Myocyte (in vitro differentiated cells): Measurements from ENCODE around the gene SLC52A3. TPM values are rescaled to one million over a fixed set of nuclear protein-coding genes. Genes with fewer than 3 reads are reported as not detected.
"Not testable (repeated sequence)": the region's sequence is repeated elsewhere in the genome, so short reads cannot be mapped to it uniquely, and the experiment has no call there.

Source experiments
- DNase-seq: peaks from one replicate; pipeline ENCODE4 v3.0.0-alpha.2; 2012; ENCODE audit warnings: low read depth
- polyA plus RNA-seq: library from polyadenylated mRNA; unstranded; fragments of >200 nt; gene quantifications from one replicate; pipeline ENCODE4 v1.2.1, GENCODE V29; 2012; ENCODE audit warnings: missing spikeins
- total RNA-seq: library from RNA; depleted of rRNA; stranded (reverse); fragments of >200 nt; gene quantifications from 2 replicates; pipeline ENCODE4 v1.2.3, GENCODE V29; 2014

SLC52A3 gene
- not detected in 2 replicates for total RNA-seq
- not detected for polyA plus RNA-seq

DNA sequence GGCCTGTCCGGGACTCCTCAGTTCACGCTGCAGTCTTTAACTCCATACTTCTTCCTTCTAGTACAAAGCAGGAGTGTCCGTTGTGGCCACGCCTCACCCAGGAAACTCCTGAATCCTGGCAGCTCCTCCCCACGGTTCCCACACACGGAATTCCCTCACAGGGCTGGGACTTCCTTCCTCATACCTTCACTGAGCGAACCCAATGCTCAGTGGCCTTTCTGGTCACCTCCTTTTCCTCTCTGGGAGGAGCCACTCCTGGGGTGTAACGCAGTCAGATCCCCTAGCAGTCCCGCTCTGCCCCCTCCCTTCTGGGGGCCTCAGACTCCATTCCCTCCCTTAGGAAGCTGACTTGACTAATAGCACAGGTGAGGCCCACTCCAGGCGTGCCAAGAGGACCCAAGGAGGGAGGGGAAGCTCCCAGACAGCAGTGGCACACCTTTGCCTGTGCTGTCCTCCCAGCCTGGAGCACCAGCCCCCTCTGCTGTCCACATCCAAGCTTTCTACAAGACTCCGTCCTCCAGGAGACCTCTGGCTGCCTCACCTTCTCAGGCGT lies at the start of gene SLC52A3:
Gene SLC52A3, minus strand, starts transcription at position 75 of the 553 bp plus-strand sequence. CDS start 2,726 bp downstream, outside the sequence.
- DNase-seq: no peak

DNA sequence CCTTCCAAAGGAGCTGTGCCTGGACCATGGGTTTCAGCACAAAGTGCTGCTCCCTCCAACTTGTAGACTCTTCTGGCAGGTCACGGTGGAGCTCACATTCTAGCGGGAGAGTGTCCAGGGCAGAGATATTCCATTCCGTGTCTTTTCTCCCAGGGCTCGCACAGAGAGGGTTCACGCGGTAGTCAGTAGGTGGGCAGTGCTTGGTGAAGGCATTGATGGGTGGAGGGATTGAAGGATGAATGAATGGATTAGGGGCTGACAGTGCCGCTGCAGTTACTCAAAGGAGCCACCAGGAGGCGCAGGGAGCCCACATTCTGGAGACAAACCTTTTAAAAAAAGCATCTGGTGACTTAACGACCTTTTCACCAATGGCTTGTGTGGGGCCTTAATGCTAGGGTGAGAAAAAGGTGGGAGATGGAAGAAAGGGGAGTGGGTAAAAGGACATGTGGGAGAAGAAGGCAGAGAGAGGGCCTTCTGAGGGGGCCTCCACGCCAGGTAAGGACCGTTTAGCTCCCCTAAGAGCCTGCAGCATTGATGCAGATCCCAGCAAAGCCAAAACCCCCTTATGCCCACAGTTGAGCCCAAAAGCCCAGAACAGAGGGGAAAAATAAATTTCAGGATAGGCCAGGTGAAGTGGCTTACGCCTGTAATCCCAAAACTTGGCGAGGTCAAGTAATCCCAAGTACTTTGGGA lies 47.8 kb upstream of the SLC52A3 start:
- peak; percentile 68 for DNase-seq

DNA sequence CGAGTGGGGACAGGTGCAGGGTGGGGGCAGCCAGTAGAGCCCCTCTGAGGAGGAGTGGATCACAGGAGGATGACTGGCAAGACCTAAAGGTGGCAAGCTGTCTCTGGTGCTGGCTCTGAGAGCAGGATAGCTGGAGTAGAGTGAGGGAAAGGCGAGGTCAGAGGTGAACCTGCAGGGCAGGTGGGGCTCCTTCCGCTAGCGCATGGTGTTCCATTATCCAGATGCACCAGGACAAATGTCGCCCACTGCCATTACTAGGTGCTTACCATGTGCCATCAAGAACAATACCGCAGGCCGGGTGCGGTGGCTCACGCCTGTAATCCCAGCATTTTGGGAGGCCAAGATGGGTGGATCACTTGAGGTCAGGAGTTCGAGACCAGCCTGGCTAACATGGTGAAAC lies 46.9 kb upstream of the SLC52A3 start:
- DNase-seq: no peak

DNA sequence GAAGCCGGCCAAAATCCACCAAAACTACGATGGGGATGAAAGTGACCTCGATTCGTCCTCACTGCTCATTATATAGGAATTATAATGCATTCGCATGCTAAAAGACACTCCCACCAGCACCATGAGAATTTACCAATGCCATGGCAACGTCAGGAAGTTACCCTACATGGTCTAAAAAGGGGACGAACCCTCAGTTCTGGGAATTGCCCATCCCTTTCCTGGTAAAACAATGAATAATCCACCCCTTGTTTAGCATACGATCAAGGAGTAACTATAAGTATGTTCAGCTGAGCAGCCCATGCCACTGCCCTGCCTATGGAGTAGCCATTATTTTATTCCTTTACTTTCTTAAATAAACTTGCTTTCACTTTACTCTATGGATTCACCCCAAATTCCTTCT lies 45.1 kb upstream of the SLC52A3 start:
- DNase-seq: no peak

GRCh38 chr20:812435-812814 lies 44.1 kb upstream of the SLC52A3 start:
- not testable (repeated sequence) for DNase-seq

DNA sequence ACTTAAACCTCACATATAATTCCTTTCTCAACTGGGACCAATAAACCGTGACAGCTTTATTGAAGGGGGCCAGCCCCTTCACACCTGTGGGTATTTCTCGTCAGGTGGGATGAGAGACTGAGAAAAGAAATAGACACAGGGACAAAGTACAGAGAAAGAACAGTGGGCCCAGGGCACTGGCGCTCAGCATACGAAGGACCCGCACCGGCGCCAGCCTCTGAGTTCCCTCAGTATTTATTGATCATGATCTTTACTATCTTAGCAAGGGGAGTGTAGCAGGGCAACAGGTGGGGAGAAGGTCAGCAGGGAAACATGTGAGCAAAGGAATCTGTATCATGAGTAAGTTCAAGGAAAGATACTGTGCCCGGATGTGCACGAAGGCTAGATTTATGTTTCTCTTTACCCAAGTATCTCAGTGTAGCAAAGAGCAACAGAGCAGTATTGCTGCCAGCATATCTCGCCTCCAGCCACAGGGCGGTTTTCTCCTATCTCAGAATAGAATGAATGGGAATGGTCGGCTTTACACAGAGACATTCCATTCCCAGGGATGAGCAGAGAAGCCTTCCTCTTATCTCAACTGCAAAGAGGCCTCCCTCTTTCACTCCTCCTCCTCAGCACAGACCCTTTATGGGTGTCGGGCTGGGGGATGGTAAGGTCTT lies 43.6 kb upstream of the SLC52A3 start:
- DNase-seq: not testable (repeated sequence)

DNA sequence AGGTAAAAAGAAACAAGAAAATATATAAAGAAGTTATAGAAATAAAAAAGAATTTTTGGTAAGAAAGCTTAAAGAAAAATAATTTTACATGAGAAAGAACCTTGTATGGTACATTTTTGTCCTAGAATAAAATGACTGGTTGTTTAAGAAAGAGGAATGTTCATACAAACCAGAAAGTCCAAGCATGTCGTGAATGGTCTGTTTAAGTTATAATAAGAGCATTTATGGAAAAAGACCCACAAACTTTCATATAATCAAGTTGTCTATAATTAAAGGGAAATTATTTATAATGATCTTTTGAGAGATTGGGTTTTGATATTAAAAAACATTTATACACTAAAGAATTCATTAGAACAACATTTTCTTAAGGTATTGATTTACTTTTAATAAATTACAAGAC lies 37.4 kb upstream of the SLC52A3 start:
- DNase-seq: no peak

- DNase-seq: no peak
Measured at GRCh38 chr20:801678-802077, 33.4 kb upstream of the SLC52A3 start.

GRCh38 chr20:800026-800425 lies 31.7 kb upstream of the SLC52A3 start:
- not testable (repeated sequence) for DNase-seq

GRCh38 chr20:798746-799145 lies 30.4 kb upstream of the SLC52A3 start:
- not testable (repeated sequence) for DNase-seq

DNA sequence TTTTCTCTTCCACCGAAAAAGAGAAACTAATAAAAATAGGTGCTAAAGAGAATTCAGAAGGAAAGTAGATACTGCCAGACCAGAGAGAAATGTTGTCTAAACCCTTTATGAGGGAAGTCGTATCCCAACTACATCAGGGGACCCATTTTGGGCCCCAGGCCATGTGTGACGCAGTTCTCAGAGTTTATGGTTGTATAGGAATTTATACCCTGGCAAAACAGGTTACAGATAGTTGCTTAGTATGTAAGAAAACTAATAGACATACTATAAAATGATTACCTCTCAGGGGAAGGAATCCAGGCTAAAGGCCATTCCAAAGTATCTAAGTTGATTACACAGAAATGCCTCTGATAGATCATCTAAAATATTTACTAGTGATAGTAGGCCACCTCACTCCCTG lies 28.6 kb upstream of the SLC52A3 start:
- DNase-seq: no peak

- DNase-seq: no peak
Measured at GRCh38 chr20:792248-792647, 23.9 kb upstream of the SLC52A3 start.

- no peak for DNase-seq
Measured at GRCh38 chr20:791056-791455, 22.8 kb upstream of the SLC52A3 start.

GRCh38 chr20:787825-788224 lies 19.5 kb upstream of the SLC52A3 start:
- no peak for DNase-seq

GRCh38 chr20:779771-780170 lies 11.5 kb upstream of the SLC52A3 start:
- no peak for DNase-seq

DNA sequence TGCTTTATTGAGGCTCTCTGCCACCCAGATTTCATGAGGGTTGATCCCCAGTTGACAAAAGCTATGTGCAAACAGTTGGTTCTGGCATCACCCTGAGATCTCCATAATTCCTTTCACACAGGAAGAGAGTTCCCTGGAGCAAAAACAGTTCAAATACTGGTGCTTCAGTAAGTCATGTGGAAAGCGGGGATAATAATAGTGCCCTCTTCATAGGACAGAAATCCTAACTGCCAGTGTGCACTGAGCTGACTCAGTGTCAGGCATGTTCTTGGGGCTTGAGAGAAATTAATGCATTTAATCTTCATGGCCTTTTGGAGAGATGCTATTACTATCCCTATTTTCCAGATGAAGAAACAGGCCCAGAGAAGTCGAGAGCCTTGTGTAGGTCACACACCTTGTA lies 7.9 kb upstream of the SLC52A3 start:
- DNase-seq: no peak

- DNase-seq: no peak
Measured at GRCh38 chr20:775679-776135, 7.4 kb upstream of the SLC52A3 start.

DNA sequence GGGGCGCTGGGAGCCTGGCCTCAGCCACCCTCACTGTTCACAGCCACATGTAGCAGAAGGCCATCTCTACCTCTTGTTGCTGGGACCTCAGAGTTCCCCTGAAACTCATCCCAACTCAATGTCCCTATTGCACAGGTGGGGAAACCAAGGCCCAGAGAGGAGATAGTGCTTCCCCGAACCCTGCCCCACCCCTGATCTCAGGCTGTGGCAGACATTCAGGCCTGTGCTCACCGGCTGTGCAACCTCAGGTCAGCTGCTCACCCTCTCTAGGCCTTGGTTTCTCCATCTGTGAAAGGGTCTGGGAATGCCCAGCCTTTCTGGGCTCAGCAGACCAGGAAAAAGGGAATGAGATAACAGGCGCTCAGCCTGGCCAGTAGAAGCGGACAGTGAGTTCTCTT lies 6.4 kb upstream of the SLC52A3 start:
- DNase-seq: no peak

DNA sequence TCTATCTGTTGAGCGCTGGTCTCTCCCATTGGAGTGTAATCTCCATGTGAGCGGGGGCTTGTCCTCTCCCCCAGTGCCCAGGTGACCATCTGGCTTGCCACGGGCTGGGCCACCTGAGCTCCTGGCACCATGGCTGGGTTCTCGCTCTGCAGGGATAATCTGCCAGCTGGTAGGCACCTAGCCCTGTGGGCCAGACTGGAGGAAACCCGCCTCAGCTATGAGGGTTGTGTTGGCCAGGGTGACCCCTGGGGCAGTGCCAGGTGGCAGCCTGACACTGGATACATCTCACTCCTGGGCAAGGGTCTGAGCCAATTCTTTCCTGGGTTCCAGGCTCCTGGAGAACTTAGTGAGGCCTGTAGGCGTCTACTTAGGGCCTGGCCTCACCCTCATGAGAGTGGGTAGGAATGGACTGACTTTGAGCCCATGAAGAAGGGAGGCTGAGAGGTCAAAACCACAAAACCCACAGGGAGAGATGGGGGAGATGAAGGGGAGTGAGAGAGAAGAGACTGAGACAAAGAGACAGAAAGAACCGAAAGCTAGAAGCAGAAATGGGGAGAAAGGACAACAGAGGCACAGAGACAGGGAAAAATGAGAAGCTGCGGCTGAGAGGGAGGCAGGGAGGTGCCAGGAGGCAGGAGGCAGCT lies 5.8 kb upstream of the SLC52A3 start:
- DNase-seq: no peak

DNA sequence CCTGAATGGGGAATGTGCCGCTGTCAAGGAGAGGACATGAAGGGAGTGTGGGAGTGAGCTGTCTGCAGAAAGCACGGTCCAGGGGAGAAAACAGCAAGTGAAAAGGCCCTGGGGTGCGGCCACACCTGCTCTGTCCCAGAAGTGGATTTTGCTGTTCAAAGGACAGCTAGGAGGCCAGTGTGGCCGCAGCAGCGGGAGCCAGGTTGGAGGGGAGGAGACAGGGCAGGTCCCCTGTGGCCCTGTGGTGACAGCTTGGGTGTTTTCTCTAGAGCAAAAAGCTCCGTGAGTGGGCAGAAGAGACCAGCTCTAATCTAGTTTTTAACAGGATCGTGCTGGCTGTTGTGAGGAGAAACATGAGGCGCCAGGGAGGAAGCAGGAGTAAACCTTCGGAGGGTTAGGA lies 4.5 kb upstream of the SLC52A3 start:
- peak; percentile 12 for DNase-seq

GRCh38 chr20:771741-772464 lies 3.6 kb upstream of the SLC52A3 start:
- DNase-seq: no peak
